GM12878 (cell line): ENCODE data around the gene GPHB5. TPM values are rescaled to one million over a fixed set of nuclear protein-coding genes. Genes with fewer than 3 reads are reported as not detected.

Experiments used
- ATAC-seq: fragments of 200-7000 bp; cut with Tn5 transposase; 3 replicates; pipeline ENCODE4 v1.9.1; 2020; ENCODE audit warnings: mild to moderate bottlenecking, moderate library complexity
- BruUV-seq: library from RNA; stranded (reverse); fragments of 400-500 nt; replicated peaks from 2 replicates; lab custom pipeline; 2021; lab: Mats Ljungman, UMichigan
- CTCF ChIA-PET: fragments of 300-600 bp; sonication (Branson Sonifier 250); formaldehyde crosslinking; extraction: SDS; loops from one replicate; lab custom pipeline; 2021; ENCODE audit warnings: inconsistent platforms; lab: Yijun Ruan, JAX
- POLR2A ChIA-PET: fragments of 350-600 bp; formaldehyde crosslinking; extraction: SDS; loops from one replicate; lab custom pipeline; 2021; ENCODE audit warnings: inconsistent platforms; lab: Charles Lee
- RAD21 ChIA-PET: fragments of 300-600 bp; sonication (Branson Sonifier 250); formaldehyde crosslinking; loops from one replicate; lab custom pipeline; 2023; ENCODE audit warnings: antibody characterized with exemption; ENCODE audit not compliant: unreplicated experiment; lab: Charles Lee
- SMC1A ChIA-PET: fragments of 300-600 bp; sonication (Branson Sonifier 250); formaldehyde crosslinking; loops from one replicate; lab custom pipeline; 2023; ENCODE audit not compliant: unreplicated experiment, uncharacterized antibody; lab: Charles Lee
- DNase-seq: peaks from one replicate; pipeline ENCODE4 v3.0.0-alpha.2; 2011; ENCODE audit warnings: low read depth, low spot score
- FAIRE-seq: peaks from 3 replicates; lab custom pipeline; 2011; peaks lifted over from hg19 to GRCh38; lab: Jason Lieb, UNC
- H2AFZ ChIP-seq: 2 replicates; pipeline ENCODE4 v1.6.0; 2011; ENCODE audit warnings: low read depth, low read length, control low read depth; ENCODE audit not compliant: control insufficient read depth
- H3K27ac ChIP-seq: 2 replicates; pipeline ENCODE4 v1.5.1; 2011; ENCODE audit warnings: control low read depth; ENCODE audit not compliant: control insufficient read depth, insufficient read depth
- H3K27me3 ChIP-seq, 2 experiments: replicated peaks in 1 of 2; 2 replicates each; pipeline versions ENCODE4 v1.6.0 to v1.6.1; 2011; ENCODE audit warnings: low read length in 1 of 2; ENCODE audit not compliant: control insufficient read depth in 2 of 2, insufficient read depth in 2 of 2
- H3K36me3 ChIP-seq, 2 experiments: 2 replicates each; pipeline ENCODE4 v1.5.1; 2011; ENCODE audit warnings: low read length in 1 of 2; ENCODE audit not compliant: control insufficient read depth in 2 of 2, insufficient read depth in 2 of 2
- H3K4me1 ChIP-seq: 2 replicates; pipeline ENCODE4 v1.6.1; 2011; ENCODE audit warnings: mild to moderate bottlenecking, low read length, moderate library complexity, mixed read lengths; ENCODE audit not compliant: control insufficient read depth, insufficient read depth
- H3K4me2 ChIP-seq: 2 replicates; pipeline ENCODE4 v1.6.0; 2011; ENCODE audit warnings: control low read depth; ENCODE audit not compliant: control insufficient read depth, insufficient read depth
- H3K4me3 ChIP-seq: fragments of 200-600 bp; sonication (generic); 2 replicates; pipeline ENCODE4 v1.5.1; 2016
- H3K79me2 ChIP-seq: 2 replicates; pipeline ENCODE4 v1.6.0; 2011; ENCODE audit warnings: low read length; ENCODE audit not compliant: control insufficient read depth, insufficient read depth
- H3K9ac ChIP-seq: 2 replicates; pipeline ENCODE4 v1.8.0; 2011; ENCODE audit warnings: low read length, control low read depth, mixed read lengths; ENCODE audit not compliant: control insufficient read depth, insufficient read depth
- H3K9me3 ChIP-seq: replicated peaks from 3 replicates; pipeline ENCODE4 v1.5.1; 2011; ENCODE audit warnings: mild to moderate bottlenecking, low read length; ENCODE audit not compliant: control insufficient read depth, insufficient read depth
- H4K20me1 ChIP-seq: 2 replicates; pipeline ENCODE4 v1.6.0; 2011; ENCODE audit not compliant: control insufficient read depth, insufficient read depth
- EED ChIP-seq: sonication (generic); IDR thresholded peaks from 2 replicates; pipeline ENCODE4 v1.6.1; 2016; ENCODE audit warnings: antibody characterized with exemption, low read depth
- FOXK2 ChIP-seq: fragments of 450-650 bp; IDR thresholded peaks from 2 replicates; pipeline ENCODE4 v1.6.1; 2017; ENCODE audit warnings: mild to moderate bottlenecking, moderate library complexity
- IRF4 ChIP-seq: IDR thresholded peaks from 2 replicates; pipeline ENCODE4 v1.6.1; 2011; ENCODE audit warnings: low read depth, low read length
- RCOR1 ChIP-seq: conservative IDR thresholded peaks from 2 replicates; pipeline ENCODE4 v1.6.1; 2012; ENCODE audit warnings: low read depth, low read length, improper control_type of control experiment
- SPI1 ChIP-seq: IDR thresholded peaks from 2 replicates; pipeline ENCODE4 v1.6.1; 2011; ENCODE audit warnings: low read depth, mild to moderate bottlenecking, low read length, moderate library complexity, borderline replicate concordance; ENCODE audit not compliant: insufficient read depth
- TCF3 ChIP-seq: IDR thresholded peaks from 2 replicates; pipeline ENCODE4 v1.6.1; 2012; ENCODE audit warnings: low read depth, mild to moderate bottlenecking, low read length, borderline replicate concordance; ENCODE audit not compliant: insufficient read depth
- WGBS: methylation state at CpG from one replicate; pipeline ENCODE4 v1.1.6; 2016; ENCODE audit warnings: low lambda C conversion rate; ENCODE audit not compliant: insufficient replicate concordance, insufficient coverage; ENCODE audit errors: missing lambda C conversion rate; 5-methylcytosine and 5-hydroxymethylcytosine counted together
- in situ Hi-C: fragments of 300-500 bp; cut with MboI; formaldehyde crosslinking; loops from 9 replicates; pipeline ENCODE4 v1.14.3; 2018; ENCODE audit warnings: mixed read lengths
- intact Hi-C: fragments of 100-400 bp; cut with micrococcal nuclease; formaldehyde crosslinking; loops from one replicate; pipeline ENCODE4 v1.14.2; 2022; ENCODE audit not compliant: unreplicated experiment
- polyA plus RNA-seq, 11 experiments: library from polyadenylated mRNA; depleted of rRNA in 4 of 11; unstranded in 6 of 11; stranded (reverse) in 5 of 11; fragments of >200 nt; fragmentation: Nextera tagmentation in 4 of 11; fragmentation: Illumina TruSeq in 1 of 11; extraction: Ambion mirVana in 4 of 11; extraction: Trizol in 1 of 11; gene quantifications; 1 replicate in 1 of 11; 2 replicates in 10 of 11; pipeline versions ENCODE4 v1.2.1 to v1.2.3, GENCODE V29; 2011 to 2016; ENCODE audit warnings: inconsistent platforms in 2 of 11, missing spikeins in 2 of 11, low read depth in 1 of 11
- total RNA-seq, 4 experiments: library from RNA; depleted of rRNA in 3 of 4; stranded (reverse); fragments of >200 nt in 3 of 4; fragmentation: Illumina TruSeq in 1 of 4; extraction: Trizol in 1 of 4; gene quantifications; 2 replicates each; pipeline versions ENCODE4 v1.2.1 to v1.2.3, GENCODE V29; 2013 to 2021
- TF ChIP-seq, protein P1 (sequence below): IDR thresholded peaks from 2 replicates; pipeline ENCODE4 v1.6.1; 2011; ENCODE audit warnings: borderline replicate concordance, low read depth, mild to moderate bottlenecking, moderate library complexity, low read length; ENCODE audit not compliant: insufficient read depth, poor library complexity, severe bottlenecking

GPHB5 gene
- total and polyA plus RNA-seq, 10 of the 15 experiments (the other 5 are each of a cell fraction or from before 2014, with no cell fraction given), result not detected

DNA sequence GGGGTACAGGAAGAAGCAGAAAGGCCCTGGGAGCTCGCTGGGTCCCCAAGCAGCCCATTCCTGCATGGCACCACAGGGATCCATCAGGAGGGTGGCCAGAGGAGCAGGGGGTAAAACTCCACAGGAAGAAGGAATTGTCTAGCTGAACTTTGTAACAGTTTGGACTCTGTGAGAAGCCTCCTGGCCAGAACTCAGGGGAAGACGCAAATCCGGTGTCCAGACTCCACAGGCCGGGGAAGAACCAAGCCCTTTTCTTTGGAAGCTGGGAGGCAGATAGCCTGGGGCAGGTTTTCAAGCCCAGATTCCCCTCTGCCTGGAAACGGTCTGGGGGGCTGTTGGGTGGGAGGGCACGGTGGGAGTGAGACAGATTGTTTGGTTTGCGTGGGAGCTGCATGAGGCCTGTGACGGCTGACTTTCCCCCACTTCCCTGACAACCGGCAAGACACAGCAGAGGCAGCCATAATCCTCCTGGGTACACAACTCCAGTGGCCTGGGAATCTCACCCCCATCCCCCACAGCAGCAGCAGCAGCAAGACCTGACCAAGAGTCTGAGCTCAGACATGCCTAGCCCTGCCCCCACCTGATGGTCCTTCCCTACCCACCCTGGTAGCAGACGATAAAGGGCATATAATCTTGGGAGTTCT, 16.7 kb downstream of the GPHB5 start:
- ATAC-seq (no peak), DNase-seq (no peak), FAIRE-seq (no peak)
- Histone ChIP-seq H3K4me1 (no peaks in the 10 kb centered on the region), H3K4me3 (no peak overlapping the region), H3K9ac (no peak overlapping the region), H3K36me3 (no peaks in the 10 kb centered on the region), H3K79me2 (no peaks in the 10 kb centered on the region), H3K9me3 (no peaks in the 10 kb centered on the region), H3K27ac (no peak overlapping the region), H2AFZ (no peak overlapping the region), H4K20me1 (no peaks in the 10 kb centered on the region), H3K4me2 (no peak overlapping the region), H3K27me3 (no peaks in the 10 kb centered on the region)
- whole genome bisulfite sequencing, result 70% methylated on average over 10 of the region's 10 CpGs
- RAD21 ChIA-PET, result no interaction called here
- intact Hi-C loops, result no loop called here
- in situ Hi-C loops, result no loop called here
- CTCF ChIA-PET, result no interaction called here
- no TSS peak for BruUV-seq
- TF ChIP-seq, protein P1, sequence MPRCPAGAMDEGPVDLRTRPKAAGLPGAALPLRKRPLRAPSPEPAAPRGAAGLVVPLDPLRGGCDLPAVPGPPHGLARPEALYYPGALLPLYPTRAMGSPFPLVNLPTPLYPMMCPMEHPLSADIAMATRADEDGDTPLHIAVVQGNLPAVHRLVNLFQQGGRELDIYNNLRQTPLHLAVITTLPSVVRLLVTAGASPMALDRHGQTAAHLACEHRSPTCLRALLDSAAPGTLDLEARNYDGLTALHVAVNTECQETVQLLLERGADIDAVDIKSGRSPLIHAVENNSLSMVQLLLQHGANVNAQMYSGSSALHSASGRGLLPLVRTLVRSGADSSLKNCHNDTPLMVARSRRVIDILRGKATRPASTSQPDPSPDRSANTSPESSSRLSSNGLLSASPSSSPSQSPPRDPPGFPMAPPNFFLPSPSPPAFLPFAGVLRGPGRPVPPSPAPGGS, result no peak
- SMC1A ChIA-PET, result interaction anchor here (0.7 to 1.4 kb wide), 4 partner anchors 8 to 29 kb away, joined by 3 to 5 read pairs (median 3); partner anchors contain the start of gene GPHB5
- POLR2A ChIA-PET, result interaction anchor here (0.6 kb wide), 1 partner anchor 11 kb away, joined by 4 read pairs; no protein-coding TSS in a partner anchor

DNA sequence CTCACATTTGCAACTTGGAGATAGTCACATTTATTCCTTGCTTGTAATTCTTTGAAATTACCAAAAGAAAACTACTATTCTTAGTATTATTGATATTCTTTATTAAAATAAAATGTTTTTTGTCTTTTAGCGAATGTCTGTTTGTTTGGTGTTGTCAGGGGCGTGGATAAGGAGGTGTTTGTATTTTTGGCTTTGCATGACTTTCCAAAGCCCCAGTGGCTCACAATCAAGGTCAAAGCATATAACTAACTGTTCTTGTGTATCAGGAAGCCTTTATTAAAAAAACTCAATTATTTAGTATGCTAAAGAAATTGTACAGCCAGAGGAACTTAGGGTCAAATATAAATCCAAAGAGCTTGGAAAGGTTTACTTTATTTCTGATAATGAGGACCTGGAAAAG, 17.9 kb downstream of the GPHB5 start:
- Histone ChIP-seq H3K79me2 (no peaks in the 10 kb centered on the region), H3K4me1 (no peaks in the 10 kb centered on the region), H4K20me1 (no peaks in the 10 kb centered on the region), H3K4me3 (no peak overlapping the region), H3K9ac (no peak overlapping the region), H3K27ac (no peak overlapping the region), H3K4me2 (no peak overlapping the region), H3K36me3 (no peaks in the 10 kb centered on the region), H2AFZ (no peak overlapping the region), H3K9me3 (no peaks in the 10 kb centered on the region), H3K27me3 (no peaks in the 10 kb centered on the region)
- ChIA-PET SMC1A (interaction anchor here (0.7 kb wide), 1 partner anchor 16 kb away, joined by 3 read pairs; no protein-coding TSS in a partner anchor), CTCF (no interaction called here), POLR2A (no interaction called here), RAD21 (no interaction called here)
- in situ Hi-C loops, result no loop called here
- BruUV-seq, result no TSS peak
- TF ChIP-seq FOXK2 (no peak), SPI1 (no peak), TCF3 (no peak), IRF4 (no peak), RCOR1 (no peak), EED (no peak)
- ATAC-seq, result no peak
- intact Hi-C loops, result no loop called here
- DNase-seq, result no peak
- WGBS, result 48% methylated on average over 2 of the region's 2 CpGs
- FAIRE-seq, result no peak
